Uterus (tissue), 4 donors: ENCODE data around the gene AHI1. TPM values are rescaled to one million over a fixed set of nuclear protein-coding genes. Genes with fewer than 3 reads are reported as not detected.
"Not testable (repeated sequence)": the region's sequence is repeated elsewhere in the genome, so short reads cannot be mapped to it uniquely, and the experiment has no call there.

ENCODE experiments used
- DNase-seq, 2 donors: peaks; one replicate each; pipeline ENCODE4 v3.0.0-alpha.2; 2019 to 2020
- H3K27ac ChIP-seq, 2 donors: fragments of 200-600 bp; sonication (generic); 1 replicate in 1 of 2; 2 replicates in 1 of 2; pipeline ENCODE4 v1.5.1; 2016 to 2018
- H3K27me3 ChIP-seq, 2 donors: fragments of 200-600 bp; sonication (generic); one replicate each; pipeline ENCODE4 v1.5.1; 2018 to 2019; ENCODE audit warnings: control low read depth in 1 of 2
- H3K36me3 ChIP-seq, 2 donors: fragments of 200-600 bp; sonication (generic); one replicate each; pipeline ENCODE4 v1.5.1; 2019; ENCODE audit warnings: control low read depth in 1 of 2
- H3K4me1 ChIP-seq, 2 donors: fragments of 200-600 bp; sonication (generic); one replicate each; pipeline ENCODE4 v1.5.1; 2018 to 2019; ENCODE audit warnings: control low read depth in 1 of 2
- H3K4me3 ChIP-seq, 2 donors: fragments of 200-600 bp; sonication (generic); 1 replicate in 1 of 2; 2 replicates in 1 of 2; pipeline ENCODE4 v1.5.1; 2018 to 2019; ENCODE audit warnings: mild to moderate bottlenecking in 1 of 2
- H3K9me3 ChIP-seq, 2 donors: fragments of 200-600 bp; sonication (generic); one replicate each; pipeline ENCODE4 v1.5.1; 2019; ENCODE audit warnings: control low read depth in 1 of 2
- POLR2A ChIP-seq, 2 donors: fragments of 450-650 bp; IDR thresholded peaks; one replicate each; pipeline ENCODE4 v1.6.1; 2016; ENCODE audit warnings: antibody characterized with exemption in 2 of 2, mild to moderate bottlenecking in 1 of 2, moderate library complexity in 1 of 2
- intact Hi-C: fragments of 100-400 bp; cut with DNase I; formaldehyde crosslinking; loops from one replicate; pipeline ENCODE4 v1.15.1; 2023; ENCODE audit warnings: low total_unique reads
- total RNA-seq, 4 donors: library from RNA; depleted of rRNA in 3 of 4; stranded (reverse); fragments of >200 nt in 3 of 4; gene quantifications; one replicate each; pipeline versions ENCODE4 v1.1.0 to v1.2.4, GENCODE V29; 2014 to 2023
- TF ChIP-seq, protein P1 (sequence below), 4 experiments: fragments of 200-600 bp in 2 of 4; fragments of 450-650 bp in 2 of 4; sonication (generic) in 2 of 4; IDR thresholded peaks; one replicate each; pipeline ENCODE4 v1.5.1; 2016 to 2019; ENCODE audit warnings: antibody characterized with exemption in 4 of 4, mild to moderate bottlenecking in 2 of 4, moderate library complexity in 1 of 4
- donor health status: DM: yes; HTN: yes; CAD: no.

Gene AHI1
- total RNA-seq, 4 donors from 2014 or later, result 43.5 to 85.1 (median 47.3) TPM

DNA sequence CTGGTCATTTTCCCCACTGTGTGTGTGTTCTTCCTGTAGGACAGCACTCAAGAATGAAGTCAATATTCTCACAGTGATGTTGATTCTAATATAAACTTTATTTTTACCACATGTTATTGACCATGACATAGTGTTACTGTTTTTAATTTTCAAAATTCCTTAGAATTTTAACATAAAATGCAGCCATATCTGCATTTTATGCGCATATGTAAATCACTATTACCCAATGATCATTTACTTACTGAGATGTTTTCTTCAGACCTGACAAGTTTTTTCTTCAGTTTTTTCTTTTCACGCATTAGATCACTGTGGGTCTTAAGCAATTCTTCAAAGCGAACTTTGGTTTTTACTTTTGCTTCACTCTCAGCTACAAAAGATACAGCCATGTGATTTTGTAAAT, 7.2 kb downstream of the AHI1 start:
- Histone ChIP-seq H3K4me3 (no peak overlapping the region), H3K27me3 (no peaks in the 10 kb centered on the region), H3K4me1 (no peaks in the 10 kb centered on the region), H3K36me3 (no peaks in the 10 kb centered on the region), H3K27ac (no peak overlapping the region), H3K9me3 (no peaks in the 10 kb centered on the region)
- intact Hi-C loops, result no loop called here
- TF ChIP-seq POLR2A (IDR thresholded peaks at IDR 0.05), result no peak
- TF ChIP-seq, protein P1, sequence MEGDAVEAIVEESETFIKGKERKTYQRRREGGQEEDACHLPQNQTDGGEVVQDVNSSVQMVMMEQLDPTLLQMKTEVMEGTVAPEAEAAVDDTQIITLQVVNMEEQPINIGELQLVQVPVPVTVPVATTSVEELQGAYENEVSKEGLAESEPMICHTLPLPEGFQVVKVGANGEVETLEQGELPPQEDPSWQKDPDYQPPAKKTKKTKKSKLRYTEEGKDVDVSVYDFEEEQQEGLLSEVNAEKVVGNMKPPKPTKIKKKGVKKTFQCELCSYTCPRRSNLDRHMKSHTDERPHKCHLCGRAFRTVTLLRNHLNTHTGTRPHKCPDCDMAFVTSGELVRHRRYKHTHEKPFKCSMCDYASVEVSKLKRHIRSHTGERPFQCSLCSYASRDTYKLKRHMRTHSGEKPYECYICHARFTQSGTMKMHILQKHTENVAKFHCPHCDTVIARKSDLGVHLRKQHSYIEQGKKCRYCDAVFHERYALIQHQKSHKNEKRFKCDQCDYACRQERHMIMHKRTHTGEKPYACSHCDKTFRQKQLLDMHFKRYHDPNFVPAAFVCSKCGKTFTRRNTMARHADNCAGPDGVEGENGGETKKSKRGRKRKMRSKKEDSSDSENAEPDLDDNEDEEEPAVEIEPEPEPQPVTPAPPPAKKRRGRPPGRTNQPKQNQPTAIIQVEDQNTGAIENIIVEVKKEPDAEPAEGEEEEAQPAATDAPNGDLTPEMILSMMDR (IDR thresholded peaks at IDR 0.05), result no peak
- no peak for DNase-seq

DNA sequence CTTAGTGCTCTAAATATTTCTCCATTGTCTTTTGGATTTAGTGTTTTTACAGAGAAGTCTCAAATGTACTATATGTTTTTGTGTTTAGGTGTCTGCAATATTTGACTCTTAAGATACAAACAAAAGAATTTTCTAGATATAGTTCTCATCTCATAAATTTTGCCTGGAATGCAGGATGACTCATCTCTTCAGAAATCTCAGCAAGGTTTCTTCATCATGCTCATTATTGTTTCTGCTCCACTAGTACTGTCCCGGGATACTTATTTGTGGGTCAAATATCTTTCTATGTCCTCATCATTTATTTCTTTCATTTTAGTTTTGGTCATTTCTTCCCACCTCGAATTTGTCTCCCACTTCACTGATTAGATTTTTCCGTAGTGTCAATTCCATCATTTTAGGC, 9.5 kb downstream of the AHI1 start:
- no peak for DNase-seq
- peaks cover 0 to 6% of the 10 kb centered on the region in 2 donors for H3K9me3 ChIP-seq
- H3K36me3 ChIP-seq, result no peaks in the 10 kb centered on the region
- no peaks in the 10 kb centered on the region for H3K27me3 ChIP-seq
- H3K4me1 ChIP-seq, result no peaks in the 10 kb centered on the region
- no peak for TF ChIP-seq POLR2A (IDR thresholded peaks at IDR 0.05)
- TF ChIP-seq, protein P1 (IDR thresholded peaks at IDR 0.05), result no peak
- intact Hi-C loops, result no loop called here
- H3K27ac ChIP-seq, result no peak overlapping the region
- no peak overlapping the region for H3K4me3 ChIP-seq

DNA sequence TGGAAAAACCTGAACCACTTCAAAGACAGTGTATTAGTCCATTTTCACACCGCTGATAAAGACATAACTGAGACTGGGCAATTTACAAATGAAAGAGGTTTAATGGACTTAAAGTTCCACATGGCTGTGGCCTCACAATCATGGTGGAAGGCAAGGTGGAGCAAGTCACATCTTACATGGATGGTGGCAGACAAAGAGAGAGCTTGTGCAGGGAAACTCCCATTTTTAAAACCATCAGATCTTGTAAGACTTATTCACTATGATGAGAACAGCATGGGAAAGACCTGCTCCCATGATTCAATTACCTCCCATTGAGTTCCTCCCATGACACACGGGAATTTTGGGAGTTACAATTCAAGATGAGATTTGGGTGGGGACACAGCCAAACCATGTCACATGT, 13.6 kb downstream of the AHI1 start:
- H3K27ac ChIP-seq, H3K4me3 ChIP-seq, DNase-seq, H3K4me1 ChIP-seq, H3K27me3 ChIP-seq, H3K36me3 ChIP-seq, intact Hi-C loops: not testable (repeated sequence)
- H3K9me3 ChIP-seq, result peaks cover 0 to 23% of the 10 kb centered on the region in 2 donors

- Histone ChIP-seq H3K4me3 (no peak overlapping the region), H3K27ac (no peak overlapping the region), H3K9me3 (peaks cover 0 to 23% of the 10 kb centered on the region in 2 donors), H3K4me1 (no peaks in the 10 kb centered on the region), H3K36me3 (no peaks in the 10 kb centered on the region), H3K27me3 (no peaks in the 10 kb centered on the region)
- TF ChIP-seq, protein P1 (IDR thresholded peaks at IDR 0.05), result no peak
- TF ChIP-seq POLR2A (IDR thresholded peaks at IDR 0.05), result no peak
- intact Hi-C loops, result no loop called here
- DNase-seq, result no peak
Measured at GRCh38 chr6:135481783-135482369, 15.7 kb downstream of the AHI1 start.

- no peak for DNase-seq
- TF ChIP-seq, protein P1 (IDR thresholded peaks at IDR 0.05), result no peak
- no peak for TF ChIP-seq POLR2A (IDR thresholded peaks at IDR 0.05)
- H3K4me3 ChIP-seq, result no peak overlapping the region
- no peaks in the 10 kb centered on the region for H3K4me1 ChIP-seq
- no peak overlapping the region for H3K27ac ChIP-seq
- H3K36me3 ChIP-seq, result no peaks in the 10 kb centered on the region
- H3K9me3 ChIP-seq, result peaks cover 0 to 23% of the 10 kb centered on the region in 2 donors
- no peaks in the 10 kb centered on the region for H3K27me3 ChIP-seq
- intact Hi-C loops, result no loop called here
Measured at GRCh38 chr6:135479601-135480000, 17.9 kb downstream of the AHI1 start.

GRCh38 chr6:135478626-135479025, 18.9 kb downstream of the AHI1 start:
- Histone ChIP-seq H3K4me1 (no peaks in the 10 kb centered on the region), H3K27me3 (no peaks in the 10 kb centered on the region), H3K4me3 (no peak overlapping the region), H3K9me3 (peaks cover 0 to 20% of the 10 kb centered on the region in 2 donors), H3K36me3 (no peaks in the 10 kb centered on the region), H3K27ac (no peak overlapping the region)
- DNase-seq, result no peak
- no peak for TF ChIP-seq POLR2A (IDR thresholded peaks at IDR 0.05)
- TF ChIP-seq, protein P1 (IDR thresholded peaks at IDR 0.05), result no peak
- intact Hi-C loops, result no loop called here
